AG04450 (cell line): ENCODE results near the gene MRPS7. TPM values are rescaled to one million over a fixed set of nuclear protein-coding genes. Genes with fewer than 3 reads are reported as not detected.

Source experiments
- CTCF ChIA-PET: fragments of 300-600, 350-600 bp; formaldehyde crosslinking; extraction: SDS; loops from one replicate; lab custom pipeline; 2022; ENCODE audit warnings: antibody characterized with exemption, inconsistent platforms; lab: Charles Lee
- POLR2A ChIA-PET: fragments of 350-600 bp; formaldehyde crosslinking; extraction: SDS; loops from one replicate; lab custom pipeline; 2021; ENCODE audit warnings: antibody characterized with exemption, inconsistent platforms; lab: Yijun Ruan, JAX
- DNase-seq: peaks from one replicate; pipeline ENCODE4 v3.0.0-alpha.2; 2011; ENCODE audit warnings: low read depth, low spot score
- H3K27ac ChIP-seq: one replicate; pipeline ENCODE4 v1.5.1; 2012; ENCODE audit warnings: low read depth, low read length, control low read depth
- H3K27me3 ChIP-seq: one replicate; pipeline ENCODE4 v1.6.0; 2012; ENCODE audit warnings: low read length; ENCODE audit not compliant: control insufficient read depth, insufficient read depth
- H3K4me3 ChIP-seq: 2 replicates; pipeline ENCODE4 v1.5.1; 2011; ENCODE audit warnings: mild to moderate bottlenecking, low read depth, low read length, control low read depth
- H3K9me3 ChIP-seq: 2 replicates; pipeline ENCODE4 v1.5.1; 2012; ENCODE audit warnings: low read length; ENCODE audit not compliant: control insufficient read depth, insufficient read depth
- polyA plus RNA-seq: library from polyadenylated mRNA; depleted of rRNA; stranded (reverse); fragments of >200 nt; gene quantifications from 2 replicates; pipeline ENCODE4 v1.2.3, GENCODE V29; 2011
- TF ChIP-seq, protein P1 (sequence below): IDR thresholded peaks from 2 replicates; pipeline ENCODE4 v1.5.1; 2011; ENCODE audit warnings: low read depth, low read length, control low read depth, inconsistent platforms

Gene MRPS7
- polyA plus RNA-seq, 1 experiment, result 53.8 TPM

GRCh38 chr17:75270218-75270965 is 8.7 kb downstream of the MRPS7 start:
- ChIA-PET POLR2A (interaction anchor here (0.6 to 3.1 kb wide), 9 partner anchors 9 to 612 kb away, joined by 3 to 29 read pairs (median 4); partner anchors contain the start of genes GGA3, GRB2, MRPS7 and NUP85), CTCF (interaction anchor here (0.5 to 4.5 kb wide), 47 partner anchors 9 to 309 kb away, joined by 3 to 70 read pairs (median 4); partner anchors contain the start of genes GGA3, GRB2, MRPS7 and SLC25A19)
- Histone ChIP-seq H3K27ac (peak overlapping the region; percentile 57), H3K4me3 (peak overlapping the region; percentile 78), H3K27me3 (no peaks in the 10 kb centered on the region), H3K9me3 (no peaks in the 10 kb centered on the region; the same call in 1 of the 2 replicates)
- TF ChIP-seq, protein P1, sequence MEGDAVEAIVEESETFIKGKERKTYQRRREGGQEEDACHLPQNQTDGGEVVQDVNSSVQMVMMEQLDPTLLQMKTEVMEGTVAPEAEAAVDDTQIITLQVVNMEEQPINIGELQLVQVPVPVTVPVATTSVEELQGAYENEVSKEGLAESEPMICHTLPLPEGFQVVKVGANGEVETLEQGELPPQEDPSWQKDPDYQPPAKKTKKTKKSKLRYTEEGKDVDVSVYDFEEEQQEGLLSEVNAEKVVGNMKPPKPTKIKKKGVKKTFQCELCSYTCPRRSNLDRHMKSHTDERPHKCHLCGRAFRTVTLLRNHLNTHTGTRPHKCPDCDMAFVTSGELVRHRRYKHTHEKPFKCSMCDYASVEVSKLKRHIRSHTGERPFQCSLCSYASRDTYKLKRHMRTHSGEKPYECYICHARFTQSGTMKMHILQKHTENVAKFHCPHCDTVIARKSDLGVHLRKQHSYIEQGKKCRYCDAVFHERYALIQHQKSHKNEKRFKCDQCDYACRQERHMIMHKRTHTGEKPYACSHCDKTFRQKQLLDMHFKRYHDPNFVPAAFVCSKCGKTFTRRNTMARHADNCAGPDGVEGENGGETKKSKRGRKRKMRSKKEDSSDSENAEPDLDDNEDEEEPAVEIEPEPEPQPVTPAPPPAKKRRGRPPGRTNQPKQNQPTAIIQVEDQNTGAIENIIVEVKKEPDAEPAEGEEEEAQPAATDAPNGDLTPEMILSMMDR, result peak; percentile 53
- no peak for DNase-seq

- Histone ChIP-seq H3K27ac (peak within 1 kb of the TSS; percentile 57), H3K27me3 (no peaks in the 10 kb centered on the region), H3K4me3 (peak within 1 kb of the TSS; percentile 78), H3K9me3 (no peaks in the 10 kb centered on the region; the same call in 1 of the 2 replicates)
- ChIA-PET CTCF (interaction anchor here (0.5 to 4.5 kb wide), 46 partner anchors 9 to 310 kb away, joined by 3 to 70 read pairs (median 4); partner anchors contain the start of genes GGA3, GRB2, MRPS7 and SLC25A19), POLR2A (interaction anchor here (0.6 to 3.1 kb wide), 8 partner anchors 9 to 612 kb away, joined by 3 to 29 read pairs (median 4); partner anchors contain the start of genes GGA3, GRB2, MRPS7 and NUP85)
- TF ChIP-seq, protein P1, result no peak
- no peak for DNase-seq
Measured at GRCh38 chr17:75270966-75271232, 9.2 kb downstream of the MRPS7 start, which contains the start of gene MIF4GD. Gene MIF4GD, minus strand, starts transcription at chr17:75271231. Its CDS starts 1,036 bp downstream, at chr17:75270195.

- no peaks in the 10 kb centered on the region for H3K27me3 ChIP-seq
- CTCF ChIA-PET, result interaction anchor here (0.5 to 4.5 kb wide), 48 partner anchors 8 to 310 kb away, joined by 3 to 70 read pairs (median 4); partner anchors contain the start of genes GGA3, GRB2, MRPS7 and SLC25A19
- no peak for DNase-seq
- H3K27ac ChIP-seq, result no peak overlapping the region
- no peaks in the 10 kb centered on the region; the same call in 1 of the 2 replicates for H3K9me3 ChIP-seq
- POLR2A ChIA-PET, result interaction anchor here (0.6 to 3.1 kb wide), 7 partner anchors 10 to 611 kb away, joined by 3 to 29 read pairs (median 4); partner anchors contain the start of genes GGA3, GRB2, MRPS7 and NUP85
- H3K4me3 ChIP-seq, result peak overlapping the region; percentile 68
- TF ChIP-seq, protein P1, result peak; percentile 44
Measured at GRCh38 chr17:75271233-75271954, 9.7 kb downstream of the MRPS7 start.

GRCh38 chr17:75271955-75272847 is 10.5 kb downstream of the MRPS7 start:
- ChIA-PET CTCF (interaction anchor here (0.6 to 4.5 kb wide), 11 partner anchors 7 to 159 kb away, joined by 3 to 70 read pairs (median 10); partner anchors contain the start of genes GGA3, MRPS7 and SLC25A19), POLR2A (interaction anchor here (2.4 to 3.1 kb wide), 2 partner anchors 10 to 17 kb away, joined by 24 to 29 read pairs; partner anchors contain the start of genes GGA3, MRPS7 and SLC25A19)

More at GRCh38 chr17:75271955-75272847, 10.5 kb downstream of the MRPS7 start:
- Histone ChIP-seq H3K27me3 (no peaks in the 10 kb centered on the region), H3K9me3 (no peaks in the 10 kb centered on the region; the same call in 1 of the 2 replicates), H3K4me3 (peak overlapping the region; percentile 68), H3K27ac (no peak overlapping the region)
- TF ChIP-seq, protein P1, result no peak
- DNase-seq, result no peak
